Gastroesophageal sphincter (tissue), 3 donors: ENCODE results near the gene GRAMD2B.

Source experiments
- EP300 ChIP-seq: sonication (generic); formaldehyde crosslinking; IDR thresholded peaks from one replicate; pipeline ENCODE4 v1.6.1; 2017; ENCODE audit warnings: antibody characterized with exemption, mild to moderate bottlenecking
- POLR2A ChIP-seq, 2 donors: fragments of 450-650 bp; IDR thresholded peaks; one replicate each; pipeline ENCODE4 v1.6.1; 2017; ENCODE audit warnings: antibody characterized with exemption in 2 of 2, mild to moderate bottlenecking in 2 of 2, moderate library complexity in 1 of 2
- POLR2AphosphoS5 ChIP-seq: sonication (generic); formaldehyde crosslinking; IDR thresholded peaks from one replicate; pipeline ENCODE4 v1.6.1; 2017; ENCODE audit warnings: antibody characterized with exemption
- TF ChIP-seq, protein P1 (sequence below), 4 experiments: fragments of 200-600 bp in 2 of 4; fragments of 450-650 bp in 2 of 4; sonication (generic) in 1 of 4; IDR thresholded peaks; one replicate each; pipeline ENCODE4 v1.5.1; 2017 to 2019; ENCODE audit warnings: antibody characterized with exemption in 4 of 4, mild to moderate bottlenecking in 2 of 4, moderate library complexity in 2 of 4

- TF ChIP-seq, protein P1, sequence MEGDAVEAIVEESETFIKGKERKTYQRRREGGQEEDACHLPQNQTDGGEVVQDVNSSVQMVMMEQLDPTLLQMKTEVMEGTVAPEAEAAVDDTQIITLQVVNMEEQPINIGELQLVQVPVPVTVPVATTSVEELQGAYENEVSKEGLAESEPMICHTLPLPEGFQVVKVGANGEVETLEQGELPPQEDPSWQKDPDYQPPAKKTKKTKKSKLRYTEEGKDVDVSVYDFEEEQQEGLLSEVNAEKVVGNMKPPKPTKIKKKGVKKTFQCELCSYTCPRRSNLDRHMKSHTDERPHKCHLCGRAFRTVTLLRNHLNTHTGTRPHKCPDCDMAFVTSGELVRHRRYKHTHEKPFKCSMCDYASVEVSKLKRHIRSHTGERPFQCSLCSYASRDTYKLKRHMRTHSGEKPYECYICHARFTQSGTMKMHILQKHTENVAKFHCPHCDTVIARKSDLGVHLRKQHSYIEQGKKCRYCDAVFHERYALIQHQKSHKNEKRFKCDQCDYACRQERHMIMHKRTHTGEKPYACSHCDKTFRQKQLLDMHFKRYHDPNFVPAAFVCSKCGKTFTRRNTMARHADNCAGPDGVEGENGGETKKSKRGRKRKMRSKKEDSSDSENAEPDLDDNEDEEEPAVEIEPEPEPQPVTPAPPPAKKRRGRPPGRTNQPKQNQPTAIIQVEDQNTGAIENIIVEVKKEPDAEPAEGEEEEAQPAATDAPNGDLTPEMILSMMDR (IDR thresholded peaks at IDR 0.05), result no peak
- TF ChIP-seq POLR2AphosphoS5, result no peak
- no peak for TF ChIP-seq POLR2A (IDR thresholded peaks at IDR 0.05)
- no peak for TF ChIP-seq EP300
These were observed 100.8 kb downstream of the GRAMD2B start for GRCh38 chr5:126523818-126524510.
